Caco-2 (cell line): ENCODE measurements around the gene THOC1. TPM values are rescaled to one million over a fixed set of nuclear protein-coding genes. Genes with fewer than 3 reads are reported as not detected.

ENCODE experiments used
- BruUV-seq: library from RNA; stranded (reverse); fragments of 400-500 nt; replicated peaks from 2 replicates; lab custom pipeline; 2021; lab: Mats Ljungman, UMichigan
- CTCF ChIA-PET: fragments of 300-600 bp; sonication (Branson Sonifier 250); formaldehyde crosslinking; loops from one replicate; lab custom pipeline; 2022; ENCODE audit warnings: antibody characterized with exemption; lab: Charles Lee
- POLR2A ChIA-PET: fragments of 300-600 bp; sonication (Branson Sonifier 250); formaldehyde crosslinking; loops from one replicate; lab custom pipeline; 2022; ENCODE audit warnings: antibody characterized with exemption; lab: Charles Lee
- DNase-seq, 2 experiments: peaks; one replicate each; pipeline versions ENCODE4 v3.0.0 to v3.0.0-alpha.2; 2020 to 2022
- H3K27me3 ChIP-seq: replicated peaks from 2 replicates; pipeline ENCODE4 v1.6.0; 2011; ENCODE audit warnings: low read length; ENCODE audit not compliant: control insufficient read depth, insufficient read depth
- H3K36me3 ChIP-seq: 2 replicates; pipeline ENCODE4 v1.5.1; 2011; ENCODE audit warnings: low read length; ENCODE audit not compliant: control insufficient read depth, insufficient read depth
- H3K4me1 ChIP-seq: fragments of 250-450 bp; sonication (Bioruptor Pico); 2 replicates; pipeline ENCODE4 v1.5.1; 2020; ENCODE audit warnings: mild to moderate bottlenecking
- H3K4me3 ChIP-seq: 2 replicates; pipeline ENCODE4 v1.5.1; 2011; ENCODE audit warnings: low read depth, mild to moderate bottlenecking, control low read depth, low read length
- H3K9me3 ChIP-seq: fragments of 250-450 bp; sonication (Bioruptor Pico); 2 replicates; pipeline ENCODE4 v1.5.1; 2020; ENCODE audit warnings: mild to moderate bottlenecking, moderate library complexity
- H3K27ac Mint-ChIP-seq: one replicate; pipeline ENCODE4 v1.8.0; 2022; ENCODE audit warnings: mixed read lengths; ENCODE audit not compliant: unreplicated experiment
- H3K27me3 Mint-ChIP-seq: one replicate; pipeline ENCODE4 v1.8.0; 2022; ENCODE audit warnings: mixed read lengths; ENCODE audit not compliant: insufficient read depth, unreplicated experiment
- H3K36me3 Mint-ChIP-seq: one replicate; pipeline ENCODE4 v1.8.0; 2022; ENCODE audit warnings: mild to moderate bottlenecking, mixed read lengths; ENCODE audit not compliant: insufficient read depth, unreplicated experiment
- H3K4me1 Mint-ChIP-seq: one replicate; pipeline ENCODE4 v1.8.0; 2022; ENCODE audit warnings: low read depth, mixed read lengths; ENCODE audit not compliant: unreplicated experiment
- H3K4me3 Mint-ChIP-seq: one replicate; pipeline ENCODE4 v1.8.0; 2022; ENCODE audit warnings: mild to moderate bottlenecking, moderate library complexity, mixed read lengths; ENCODE audit not compliant: unreplicated experiment
- H3K9me3 Mint-ChIP-seq: one replicate; pipeline ENCODE4 v1.8.0; 2022; ENCODE audit warnings: mixed read lengths; ENCODE audit not compliant: unreplicated experiment
- CTCF ChIP-seq, 2 experiments: fragments of 200-600 bp in 1 of 2; IDR thresholded peaks; 1 replicate in 1 of 2; 2 replicates in 1 of 2; pipeline versions ENCODE4 v1.5.1 to v1.8.0; 2011 to 2022; ENCODE audit warnings: antibody characterized with exemption in 1 of 2, control low read depth in 1 of 2, inconsistent platforms in 1 of 2, low read depth in 1 of 2, low read length in 1 of 2, mild to moderate bottlenecking in 1 of 2, moderate library complexity in 1 of 2; ENCODE audit not compliant: insufficient read depth in 1 of 2, severe bottlenecking in 1 of 2, unreplicated experiment in 1 of 2
- intact Hi-C: fragments of 100-400 bp; cut with micrococcal nuclease; formaldehyde crosslinking; loops from one replicate; pipeline ENCODE4 v1.10.0; 2022; ENCODE audit not compliant: unreplicated experiment
- total RNA-seq: library from RNA; stranded (reverse); gene quantifications from 2 replicates; pipeline ENCODE4 v1.2.3, GENCODE V29; 2022

Gene THOC1
- total RNA-seq, 1 experiment from 2014 or later: 65.4 TPM

- no peaks in the 10 kb centered on the region for H3K9me3 Mint-ChIP-seq
- H3K4me3 Mint-ChIP-seq: no peak overlapping the region
- ChIA-PET CTCF (no interaction called here), POLR2A (no interaction called here)
- Histone ChIP-seq H3K4me1 (peaks cover 1% of the 10 kb centered on the region; the same call in 1 of the 2 replicates), H3K36me3 (no peaks in the 10 kb centered on the region), H3K27me3 (no peaks in the 10 kb centered on the region), H3K4me3 (no peak overlapping the region), H3K9me3 (no peaks in the 10 kb centered on the region)
- no peak for TF ChIP-seq CTCF (IDR thresholded peaks at IDR 0.05; ENCODE audit: insufficient read depth in 1 of 2, low read depth in 1 of 2, low read length in 1 of 2, severe bottlenecking in 1 of 2, unreplicated experiment in 1 of 2)
- H3K4me1 Mint-ChIP-seq: no peaks in the 10 kb centered on the region
- intact Hi-C loops: no loop called here
- H3K27ac Mint-ChIP-seq: no peak overlapping the region
- H3K27me3 Mint-ChIP-seq: no peaks in the 10 kb centered on the region
- H3K36me3 Mint-ChIP-seq: no peaks in the 10 kb centered on the region
- DNase-seq: no peak
- BruUV-seq: no TSS peak
Measured at GRCh38 chr18:316393-316792, 48.5 kb upstream of the THOC1 start.

GRCh38 chr18:313931-314330 is 46.1 kb upstream of the THOC1 start:
- H3K27me3 Mint-ChIP-seq: no peaks in the 10 kb centered on the region
- CTCF ChIA-PET: no interaction called here
- H3K4me3 Mint-ChIP-seq: no peak overlapping the region

GRCh38 chr18:312415-312814 is 44.6 kb upstream of the THOC1 start:
- CTCF ChIA-PET: no interaction called here
- H3K36me3 ChIP-seq: no peaks in the 10 kb centered on the region
- DNase-seq: no peak
- Mint-ChIP-seq H3K4me1 (peaks cover 2% of the 10 kb centered on the region), H3K4me3 (no peak overlapping the region), H3K9me3 (no peaks in the 10 kb centered on the region), H3K27ac (no peak overlapping the region), H3K36me3 (no peaks in the 10 kb centered on the region), H3K27me3 (no peaks in the 10 kb centered on the region)
- POLR2A ChIA-PET: no interaction called here
- intact Hi-C loops: no loop called here
- H3K27me3 ChIP-seq: no peaks in the 10 kb centered on the region
- no peaks in the 10 kb centered on the region for H3K4me1 ChIP-seq
- no peak for TF ChIP-seq CTCF (IDR thresholded peaks at IDR 0.05; ENCODE audit: insufficient read depth in 1 of 2, low read depth in 1 of 2, low read length in 1 of 2, severe bottlenecking in 1 of 2, unreplicated experiment in 1 of 2)
- no peak overlapping the region for H3K4me3 ChIP-seq
- BruUV-seq: no TSS peak
- H3K9me3 ChIP-seq: no peaks in the 10 kb centered on the region

More at GRCh38 chr18:313931-314330, 46.1 kb upstream of the THOC1 start:
- no peak overlapping the region for H3K4me3 ChIP-seq
- intact Hi-C loops: no loop called here
- H3K36me3 Mint-ChIP-seq: no peaks in the 10 kb centered on the region
- no peaks in the 10 kb centered on the region for H3K4me1 Mint-ChIP-seq
- H3K27ac Mint-ChIP-seq: no peak overlapping the region
- no peaks in the 10 kb centered on the region for H3K36me3 ChIP-seq
- no peak for TF ChIP-seq CTCF (IDR thresholded peaks at IDR 0.05; ENCODE audit: insufficient read depth in 1 of 2, low read depth in 1 of 2, low read length in 1 of 2, severe bottlenecking in 1 of 2, unreplicated experiment in 1 of 2)
- POLR2A ChIA-PET: no interaction called here
- H3K9me3 Mint-ChIP-seq: no peaks in the 10 kb centered on the region
- H3K4me1 ChIP-seq: no peaks in the 10 kb centered on the region
- no peak for DNase-seq
- H3K9me3 ChIP-seq: no peaks in the 10 kb centered on the region
- no TSS peak for BruUV-seq
- H3K27me3 ChIP-seq: no peaks in the 10 kb centered on the region
